ENCODE data around the gene PRR5L.

Gene PRR5L

GRCh38 chr11:36399236-36399635 lies 103.1 kb downstream of the PRR5L start:
- no peak for DNase-seq (ENCODE audit: extremely low read depth in 1 of 2, low read depth in 1 of 2)

- DNase-seq (ENCODE audit: extremely low read depth in 1 of 2, low read depth in 1 of 2), result no peak
These were observed 103.7 kb downstream of the PRR5L start for GRCh38 chr11:36399745-36400144.

- DNase-seq (ENCODE audit: extremely low read depth in 1 of 2, low read depth in 1 of 2), result no peak
These were observed 104.8 kb downstream of the PRR5L start for GRCh38 chr11:36400766-36401455.

GRCh38 chr11:36402568-36403170 lies 106.6 kb downstream of the PRR5L start:
- DNase-seq (ENCODE audit: extremely low read depth in 1 of 2, low read depth in 1 of 2), result no peak

- no peak for DNase-seq (ENCODE audit: extremely low read depth in 1 of 2, low read depth in 1 of 2)
These were observed 107.6 kb downstream of the PRR5L start for GRCh38 chr11:36403661-36404060.

- no peak for DNase-seq (ENCODE audit: extremely low read depth in 1 of 2, low read depth in 1 of 2)
These were observed 108.7 kb downstream of the PRR5L start for GRCh38 chr11:36404831-36405230.

- no peak for DNase-seq (ENCODE audit: extremely low read depth in 1 of 2, low read depth in 1 of 2)
These were observed 109.7 kb downstream of the PRR5L start for GRCh38 chr11:36405585-36406367.

GRCh38 chr11:36407356-36407755 lies 111.3 kb downstream of the PRR5L start:
- DNase-seq (ENCODE audit: extremely low read depth in 1 of 2, low read depth in 1 of 2), result no peak

- DNase-seq (ENCODE audit: extremely low read depth in 1 of 2, low read depth in 1 of 2), result no peak
These were observed 112.5 kb downstream of the PRR5L start for GRCh38 chr11:36408498-36409136.

- DNase-seq (ENCODE audit: extremely low read depth in 1 of 2, low read depth in 1 of 2), result no peak
These were observed 113.2 kb downstream of the PRR5L start for GRCh38 chr11:36409152-36409816.

- DNase-seq (ENCODE audit: extremely low read depth in 1 of 2, low read depth in 1 of 2), result no peak
These were observed 115.1 kb downstream of the PRR5L start for GRCh38 chr11:36411202-36411640.

GRCh38 chr11:36412781-36413383 lies 116.8 kb downstream of the PRR5L start:
- DNase-seq (ENCODE audit: extremely low read depth in 1 of 2, low read depth in 1 of 2), result no peak

- no peak for DNase-seq (ENCODE audit: extremely low read depth in 1 of 2, low read depth in 1 of 2)
These were observed 121.1 kb downstream of the PRR5L start for GRCh38 chr11:36417154-36417553.

- no peak for DNase-seq (ENCODE audit: extremely low read depth in 1 of 2, low read depth in 1 of 2)
These were observed 123.8 kb downstream of the PRR5L start for GRCh38 chr11:36419791-36420424.

GRCh38 chr11:36421546-36422155 lies 125.6 kb downstream of the PRR5L start:
- DNase-seq (ENCODE audit: extremely low read depth in 1 of 2, low read depth in 1 of 2), result no peak

- no peak for DNase-seq (ENCODE audit: extremely low read depth in 1 of 2, low read depth in 1 of 2)
These were observed 129.5 kb downstream of the PRR5L start for GRCh38 chr11:36425561-36426081.

- DNase-seq (ENCODE audit: extremely low read depth in 1 of 2, low read depth in 1 of 2), result no peak
These were observed 130.2 kb downstream of the PRR5L start for GRCh38 chr11:36426226-36426848.

- DNase-seq (ENCODE audit: extremely low read depth in 1 of 2, low read depth in 1 of 2), result no peak
These were observed 131.0 kb downstream of the PRR5L start for GRCh38 chr11:36427079-36427478.

- DNase-seq (ENCODE audit: extremely low read depth in 1 of 2, low read depth in 1 of 2), result no peak
These were observed 131.8 kb downstream of the PRR5L start for GRCh38 chr11:36427876-36428275.

All from activated CD8-positive, alpha-beta memory T cell treated with anti-CD3 and anti-CD28 coated beads for 1 hour (primary cell).